CD4-positive, alpha-beta T cell treated with Interleukin-12 subunit alpha and Interleukin-12 subunit beta, for 1 hour (primary cell): Measurements from ENCODE around the gene LRRC26.
"Not testable (repeated sequence)": the region's sequence is repeated elsewhere in the genome, so short reads cannot be mapped to it uniquely, and the experiment has no call there.

Experiments used
- DNase-seq: peaks from one replicate; pipeline ENCODE4 v3.0.0-alpha.2; 2020

Gene LRRC26

DNA sequence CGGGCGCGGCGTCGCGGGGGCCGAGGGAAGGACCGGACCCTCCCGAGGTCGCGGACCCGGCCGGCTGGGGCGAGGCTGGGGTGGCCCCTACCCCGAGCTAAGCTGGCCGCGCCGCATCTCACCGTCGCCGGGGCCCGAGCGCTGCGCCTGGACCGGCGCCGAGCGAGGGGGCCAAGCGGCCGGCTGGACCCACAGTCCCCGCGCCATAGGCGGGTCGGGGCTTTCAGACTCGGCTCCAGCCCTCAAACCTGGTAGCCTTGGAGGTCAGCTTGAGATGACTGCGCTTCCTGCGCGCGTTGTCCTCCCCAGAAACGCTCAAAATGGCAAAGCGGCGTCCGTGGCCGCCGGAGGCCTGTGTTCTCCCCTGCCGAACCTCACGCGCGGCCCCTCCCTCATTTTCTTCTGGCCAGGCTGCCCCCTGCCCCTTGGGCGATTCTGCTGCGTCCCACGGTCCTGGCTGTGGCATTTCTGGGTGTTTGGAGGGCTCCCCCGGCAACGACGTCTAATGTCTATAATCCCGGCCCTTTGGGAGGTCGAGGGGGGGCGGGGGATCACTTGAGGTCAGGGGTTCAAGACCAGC, 39.6 kb downstream of the LRRC26 start:
- DNase-seq = no peak

DNA sequence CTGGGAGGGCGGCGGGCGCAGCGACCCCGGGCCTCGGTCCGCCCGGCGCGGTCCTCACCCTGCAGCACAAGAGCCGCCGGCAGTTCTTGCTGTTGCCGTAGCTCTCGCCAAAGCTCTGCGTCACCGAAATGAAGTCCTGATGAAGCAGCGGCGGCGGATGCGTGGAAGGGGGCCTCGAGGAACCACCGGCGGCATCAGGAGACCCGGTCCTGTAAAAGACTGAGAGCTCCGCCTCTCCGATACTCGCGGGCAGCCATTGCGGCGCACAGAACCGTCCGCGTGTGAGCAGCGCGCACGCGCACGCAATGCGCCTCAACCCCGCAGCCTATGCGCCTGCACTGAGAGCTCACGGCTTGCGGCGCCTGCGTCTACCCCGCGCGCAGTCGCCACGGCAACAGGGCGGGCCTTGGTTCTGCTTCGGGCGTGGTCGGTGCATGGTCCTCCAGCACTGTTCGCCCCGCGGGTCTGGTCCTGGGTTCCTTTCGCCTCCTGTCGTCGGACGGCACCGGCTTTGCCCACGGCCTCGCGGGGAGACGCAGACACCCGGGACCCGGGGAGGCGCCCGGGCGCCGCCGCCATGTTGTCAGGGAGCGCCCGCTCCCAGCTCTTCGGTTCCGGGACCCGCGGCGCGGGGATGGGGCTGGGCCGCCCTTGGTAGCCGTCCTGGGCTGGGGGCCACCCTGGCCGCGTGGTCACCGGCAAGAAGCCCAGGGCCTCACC, 40.2 kb downstream of the LRRC26 start:
- peak; percentile 91 for DNase-seq

DNA sequence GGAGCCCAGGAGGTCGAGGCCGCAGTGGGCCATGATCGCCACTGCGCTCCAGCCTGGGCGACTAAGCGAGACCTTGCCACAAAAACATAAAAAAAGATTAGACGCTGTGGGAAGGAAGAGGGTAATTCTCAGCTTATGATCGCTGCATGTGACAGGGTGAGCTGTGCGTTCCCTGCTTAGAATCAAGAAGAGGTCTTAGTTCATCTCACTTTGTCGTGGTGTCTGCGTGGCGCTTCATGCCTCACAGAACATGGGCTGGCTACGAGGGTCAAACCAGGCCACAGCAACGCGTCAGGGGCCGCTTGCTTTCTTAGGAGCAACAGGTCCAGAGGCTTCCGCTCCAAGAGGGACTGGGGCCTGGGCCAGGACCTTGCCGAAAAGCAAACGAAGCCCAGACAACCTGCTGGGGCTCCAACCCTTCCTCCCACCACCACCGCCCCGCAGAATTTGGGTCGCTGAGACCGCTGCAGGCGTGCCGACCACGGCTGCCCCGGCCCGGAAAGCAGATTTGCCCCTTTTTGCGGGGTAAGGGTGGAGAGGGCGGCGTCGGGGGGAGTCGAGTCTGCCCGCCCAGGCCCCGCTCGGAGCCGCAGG, 40.9 kb downstream of the LRRC26 start:
- DNase-seq = peak; percentile 33

DNA sequence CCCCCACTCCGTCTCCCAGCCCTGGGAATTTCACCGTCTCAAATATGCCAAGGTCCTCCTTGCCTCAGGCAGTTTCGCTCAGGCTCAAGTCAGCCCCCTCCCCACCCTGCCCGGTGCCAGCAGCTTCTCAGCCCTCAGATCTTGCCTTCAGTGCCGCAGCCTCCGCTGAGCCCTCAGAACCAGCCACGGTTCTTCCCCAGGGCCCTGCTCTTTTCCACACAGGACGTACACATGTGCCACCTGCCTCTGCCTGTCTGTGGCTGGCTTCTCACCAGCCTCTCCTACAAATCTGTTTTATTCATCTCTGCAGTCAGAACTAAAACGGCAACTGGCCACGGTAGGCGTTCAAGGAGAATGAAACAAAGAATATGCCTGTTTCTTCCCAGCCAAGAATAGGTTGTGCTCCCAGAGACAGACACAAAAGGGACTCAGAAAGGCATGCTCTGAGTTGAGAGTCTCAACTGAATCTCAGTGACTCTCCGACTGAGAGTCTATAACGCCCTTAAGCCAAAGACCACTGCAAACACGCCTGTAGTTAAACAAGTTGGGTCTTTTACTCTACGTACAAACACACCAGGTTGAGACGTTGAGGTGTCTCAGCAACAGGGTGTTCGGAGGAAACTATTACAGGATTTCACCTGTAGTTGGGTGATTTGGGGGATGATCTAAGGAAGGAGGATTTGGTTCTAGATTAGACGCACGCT, 41.5 kb downstream of the LRRC26 start:
- DNase-seq = peak; percentile 27

DNA sequence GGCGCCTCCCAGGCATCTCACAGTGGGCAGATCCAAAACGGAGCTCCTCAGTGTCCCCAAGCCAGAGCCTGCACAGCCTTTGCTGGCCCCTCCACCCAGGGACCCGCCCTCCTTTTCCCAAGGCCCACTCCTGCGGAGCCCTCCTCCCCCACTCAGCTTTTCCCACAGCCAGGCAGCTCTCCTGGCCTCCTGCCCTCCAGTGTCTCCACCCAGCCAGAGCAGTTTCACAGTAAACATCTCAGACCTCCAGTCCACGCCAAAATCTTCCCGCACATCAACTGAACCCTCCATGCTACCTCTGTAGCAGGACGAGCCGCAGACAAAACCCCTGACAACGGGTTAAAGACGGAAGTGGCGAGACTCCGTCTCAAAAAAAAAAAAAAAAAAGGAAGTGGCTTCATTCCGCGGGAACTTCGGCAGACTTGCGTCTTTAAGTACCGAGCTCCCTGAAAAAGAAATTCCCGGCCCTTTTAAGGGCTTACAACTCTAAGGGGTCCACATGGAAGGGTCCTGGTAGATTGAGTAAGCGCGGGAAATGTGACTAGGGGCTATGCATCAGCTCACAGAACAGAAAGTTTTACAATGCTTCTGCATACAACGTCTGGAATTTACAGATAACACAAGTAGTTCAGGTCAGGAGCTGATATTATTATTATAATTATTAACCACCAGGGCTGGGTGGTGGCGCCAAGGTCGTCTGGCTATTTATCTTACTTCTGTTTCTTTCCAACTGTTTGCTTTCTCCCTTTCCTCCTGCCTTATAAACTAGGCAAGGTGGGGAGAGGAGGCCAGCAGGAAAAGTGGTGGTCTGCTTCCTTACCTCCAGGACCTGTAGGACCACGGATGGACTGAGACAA, 42.3 kb downstream of the LRRC26 start:
- DNase-seq = peak; percentile 53

DNA sequence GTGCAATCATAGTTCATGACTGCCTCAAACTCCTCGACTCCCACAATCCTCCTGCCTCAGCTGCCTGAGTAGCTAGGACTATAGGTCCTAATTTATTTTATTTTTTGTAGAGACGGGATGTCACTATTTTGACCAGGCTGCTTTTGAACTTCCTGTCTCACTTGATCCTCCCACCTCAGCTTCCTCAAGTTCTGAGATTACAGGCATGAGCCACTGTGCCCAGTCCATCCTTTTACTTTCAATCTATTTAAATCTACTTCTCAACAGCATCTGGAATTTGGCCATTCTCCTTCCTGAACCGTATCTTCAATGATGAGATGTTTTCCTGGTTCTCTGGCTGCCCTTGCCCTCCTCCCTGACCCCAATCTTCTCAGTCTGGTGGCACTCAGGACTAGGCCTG, 43.1 kb downstream of the LRRC26 start:
- DNase-seq = no peak

DNA sequence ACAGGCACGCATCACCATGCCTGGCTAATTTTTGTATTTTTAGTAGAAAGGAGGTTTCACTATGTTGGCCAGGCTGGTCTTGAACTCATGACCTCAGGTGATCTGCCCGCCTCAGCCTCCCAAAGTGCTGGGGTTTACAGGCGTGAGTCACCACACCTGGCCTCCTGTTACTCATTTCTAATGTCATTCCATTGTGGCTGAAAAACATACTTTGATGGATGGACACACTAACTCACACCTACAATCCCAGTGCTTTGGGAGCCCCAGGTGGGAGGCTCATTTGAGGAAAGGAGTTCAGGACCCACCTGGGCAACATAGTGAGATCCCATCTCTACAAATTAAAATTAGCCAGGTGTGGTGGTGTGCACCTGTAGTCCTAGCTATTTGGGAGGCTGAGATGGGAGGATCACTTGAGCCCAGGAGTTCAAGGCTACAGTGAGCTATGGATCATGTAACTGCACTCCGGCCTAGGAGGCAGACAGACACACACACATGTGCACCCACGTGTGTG, 45.8 kb downstream of the LRRC26 start:
- DNase-seq = not testable (repeated sequence)

DNA sequence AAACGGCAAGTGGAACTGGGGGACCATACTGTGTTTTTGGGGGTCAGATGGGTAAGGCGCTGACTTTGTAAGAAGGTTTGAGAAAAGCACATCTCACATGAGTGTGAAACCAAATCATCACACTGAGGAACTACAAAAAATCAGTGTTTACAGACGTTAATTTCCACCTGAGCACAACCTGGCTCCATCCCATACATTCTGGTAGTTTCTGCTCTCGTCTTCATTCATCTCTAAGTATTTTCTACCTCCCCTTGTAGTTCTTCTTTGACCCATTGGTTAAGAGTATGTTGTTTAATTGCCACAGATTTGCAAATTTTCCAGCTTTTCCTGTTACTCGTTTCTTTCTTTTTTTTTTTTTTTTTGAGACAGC, 46.4 kb downstream of the LRRC26 start:
- no peak for DNase-seq

DNA sequence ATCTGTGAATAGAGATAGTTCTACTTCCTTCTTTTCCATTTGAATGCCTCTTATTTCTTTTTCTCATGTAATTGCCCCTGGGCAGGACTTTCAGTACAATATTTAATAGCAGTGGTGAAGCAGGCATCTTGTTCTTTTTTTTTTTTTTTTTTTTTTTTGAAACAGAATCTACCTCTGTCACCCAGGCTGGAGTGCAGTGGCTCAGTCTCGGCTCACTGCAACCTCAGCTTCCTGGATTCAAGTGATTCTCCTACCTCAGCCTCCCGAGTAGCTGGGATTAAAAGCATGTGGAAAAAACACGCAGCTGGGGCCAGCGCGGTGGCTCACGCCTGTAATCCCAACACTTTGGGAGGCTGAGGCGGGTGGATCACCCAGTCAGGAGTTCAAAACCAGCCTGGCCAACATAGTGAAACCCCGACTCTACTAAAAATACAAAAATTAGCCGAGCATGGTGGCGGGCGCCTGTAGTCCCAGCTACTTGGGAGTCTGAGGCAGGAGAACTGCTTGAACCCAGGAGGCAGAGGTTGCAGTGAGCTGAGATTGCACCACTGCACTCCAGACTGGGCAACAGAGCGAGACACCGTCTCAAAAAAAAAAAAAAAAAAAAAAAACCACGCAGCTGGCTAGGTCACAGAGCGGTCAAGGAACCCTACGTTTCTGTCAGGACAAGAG, 46.9 kb downstream of the LRRC26 start:
- not testable (repeated sequence) for DNase-seq

DNA sequence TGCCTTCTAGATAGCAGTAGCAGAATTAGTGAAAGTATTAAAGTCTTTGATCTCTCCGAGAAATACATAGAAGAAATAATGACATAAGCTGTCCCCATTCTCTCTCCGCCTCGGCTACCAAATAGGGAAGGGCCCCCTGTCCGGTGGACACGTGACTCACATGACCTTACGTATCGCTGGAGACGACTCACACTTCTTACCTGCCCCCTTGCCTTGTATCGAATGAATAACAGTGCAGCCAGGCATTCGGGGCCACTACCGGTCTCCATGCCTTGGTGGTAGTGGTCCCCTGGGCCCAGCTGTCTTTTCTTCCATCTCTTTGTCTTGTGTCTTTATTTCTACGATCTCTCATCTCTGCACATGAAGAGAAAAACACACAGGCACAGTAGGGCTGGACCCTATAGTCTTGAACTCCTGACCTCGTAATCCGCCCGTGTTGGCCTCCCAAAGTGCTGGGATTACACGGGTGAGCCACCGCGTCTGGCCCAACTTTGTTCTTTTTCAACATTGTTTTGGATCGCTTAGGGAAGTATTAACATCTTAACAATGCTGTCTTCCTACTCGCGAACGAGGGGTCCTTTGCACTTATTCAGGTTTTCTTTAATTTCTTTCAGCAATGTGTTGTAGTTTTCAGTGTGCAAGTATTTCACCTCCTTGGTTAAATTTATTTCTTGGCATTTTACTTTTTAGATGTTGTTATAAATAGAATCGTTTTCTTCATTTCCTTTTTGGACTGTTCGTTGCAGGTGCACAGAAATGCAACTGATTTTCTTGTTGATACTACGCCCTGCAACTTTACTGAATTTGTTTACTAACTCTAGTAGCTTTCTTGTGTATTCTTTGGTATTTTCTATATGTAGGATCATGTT, 47.7 kb downstream of the LRRC26 start:
- not testable (repeated sequence) for DNase-seq
